Neural crest cell (in vitro differentiated cells): Measurements from ENCODE around the gene LSM12. TPM values are rescaled to one million over a fixed set of nuclear protein-coding genes. Genes with fewer than 3 reads are reported as not detected.

Experiments
- DNase-seq: peaks from one replicate; pipeline ENCODE4 v3.0.0; 2021; ENCODE audit warnings: low read depth, mixed read lengths, low spot score
- H3K27ac Mint-ChIP-seq: one replicate; pipeline ENCODE4 v1.8.0; 2021; ENCODE audit warnings: mild to moderate bottlenecking, mixed read lengths; ENCODE audit not compliant: unreplicated experiment
- H3K27me3 Mint-ChIP-seq: 2 replicates; pipeline ENCODE4 v1.8.0; 2021; ENCODE audit warnings: low read depth, mild to moderate bottlenecking, mixed read lengths
- H3K36me3 Mint-ChIP-seq: 2 replicates; pipeline ENCODE4 v1.8.0; 2021; ENCODE audit warnings: low read depth, mild to moderate bottlenecking, mixed read lengths
- H3K4me1 Mint-ChIP-seq: 2 replicates; pipeline ENCODE4 v1.8.0; 2021; ENCODE audit warnings: mixed read lengths
- H3K4me3 Mint-ChIP-seq: one replicate; pipeline ENCODE4 v1.8.0; 2021; ENCODE audit warnings: mild to moderate bottlenecking, mixed read lengths
- H3K9me3 Mint-ChIP-seq: 2 replicates; pipeline ENCODE4 v1.8.0; 2021; ENCODE audit warnings: mixed read lengths
- CTCF ChIP-seq: fragments of 200-600 bp; sonication (generic); conservative IDR thresholded peaks from 2 replicates; pipeline ENCODE4 v1.5.0; 2021; ENCODE audit warnings: antibody characterized with exemption, mild to moderate bottlenecking
- total RNA-seq: library from RNA; stranded (reverse); gene quantifications from 2 replicates; pipeline ENCODE4 v1.2.1, GENCODE V29; 2021

Gene LSM12
- total RNA-seq, 1 donor from 2014 or later: 60.9 TPM

GRCh38 chr17:44007346-44008204 is 58.9 kb downstream of the LSM12 start:
- H3K36me3 Mint-ChIP-seq: no peaks in the 10 kb centered on the region
- peak; percentile 34 for TF ChIP-seq CTCF
- no peak for DNase-seq
- peaks cover 17% of the 10 kb centered on the region for H3K4me1 Mint-ChIP-seq
- H3K27me3 Mint-ChIP-seq: peaks cover 52% of the 10 kb centered on the region
- no peaks in the 10 kb centered on the region for H3K9me3 Mint-ChIP-seq
- H3K4me3 Mint-ChIP-seq: peak overlapping the region; percentile 94
- peak overlapping the region; percentile 62 for H3K27ac Mint-ChIP-seq

GRCh38 chr17:44006598-44007345 is 59.7 kb downstream of the LSM12 start:
- Mint-ChIP-seq H3K4me3 (peak overlapping the region; percentile 94), H3K9me3 (no peaks in the 10 kb centered on the region), H3K27me3 (peaks cover 60% of the 10 kb centered on the region), H3K27ac (peak overlapping the region; percentile 62), H3K4me1 (peaks cover 17% of the 10 kb centered on the region), H3K36me3 (no peaks in the 10 kb centered on the region)
- DNase-seq: peak; percentile 87
- TF ChIP-seq CTCF: peak; percentile 78

- H3K27ac Mint-ChIP-seq: no peak overlapping the region
- H3K4me1 Mint-ChIP-seq: peaks cover 17% of the 10 kb centered on the region
- no peaks in the 10 kb centered on the region for H3K36me3 Mint-ChIP-seq
- peaks cover 65% of the 10 kb centered on the region for H3K27me3 Mint-ChIP-seq
- H3K4me3 Mint-ChIP-seq: peak overlapping the region; percentile 94
- no peaks in the 10 kb centered on the region for H3K9me3 Mint-ChIP-seq
- DNase-seq: peak; percentile 23
- no peak for TF ChIP-seq CTCF
Observed at GRCh38 chr17:44006272-44006597, 60.2 kb downstream of the LSM12 start.

- Mint-ChIP-seq H3K9me3 (no peaks in the 10 kb centered on the region), H3K4me1 (peaks cover 17% of the 10 kb centered on the region), H3K36me3 (no peaks in the 10 kb centered on the region), H3K4me3 (peak overlapping the region; percentile 94), H3K27ac (no peak overlapping the region), H3K27me3 (peaks cover 70% of the 10 kb centered on the region)
- peak; percentile 33 for DNase-seq
- TF ChIP-seq CTCF: no peak
Observed at GRCh38 chr17:44005527-44006271, 60.8 kb downstream of the LSM12 start.

GRCh38 chr17:44004761-44005526 is 61.5 kb downstream of the LSM12 start:
- H3K9me3 Mint-ChIP-seq: no peaks in the 10 kb centered on the region
- no peak overlapping the region for H3K27ac Mint-ChIP-seq
- peaks cover 75% of the 10 kb centered on the region for H3K27me3 Mint-ChIP-seq
- H3K4me3 Mint-ChIP-seq: peak overlapping the region; percentile 15
- no peak for DNase-seq
- peaks cover 17% of the 10 kb centered on the region for H3K4me1 Mint-ChIP-seq
- H3K36me3 Mint-ChIP-seq: no peaks in the 10 kb centered on the region
- no peak for TF ChIP-seq CTCF
